Right lobe of liver (tissue), 4 donors: ENCODE results near the gene EML6.

Experiments
- CTCF ChIP-seq, 4 donors: fragments of 200-600 bp in 3 of 4; fragments of 450-650 bp in 1 of 4; IDR thresholded peaks; one replicate each; pipeline versions ENCODE4 v1.5.1 to v1.8.0; 2016 to 2022; ENCODE audit warnings: antibody characterized with exemption in 4 of 4, mild to moderate bottlenecking in 2 of 4
- POLR2A ChIP-seq: fragments of 450-650 bp; IDR thresholded peaks from one replicate; pipeline ENCODE4 v1.6.1; 2017; ENCODE audit warnings: antibody characterized with exemption, mild to moderate bottlenecking
- donor health status: DM: no; HTN: no; CAD: no.
- donor health status: DM: no; HTN: no; CAD: no.
- donor health status: DM: no; HTN: yes; CAD: no.

- no peak for TF ChIP-seq CTCF (IDR thresholded peaks at IDR 0.05)
- TF ChIP-seq POLR2A: no peak
These were observed 229.6 kb downstream of the EML6 start for GRCh38 chr2:54952978-54953456.
